IMR-90 (cell line): ENCODE data around the gene TENM4. TPM values are rescaled to one million over a fixed set of nuclear protein-coding genes. Genes with fewer than 3 reads are reported as not detected.

ENCODE experiments used
- ATAC-seq: fragments of 200-7000 bp; cut with Tn5 transposase; 2 replicates; pipeline ENCODE4 v1.9.1; 2020; ENCODE audit warnings: low read depth, mild to moderate bottlenecking, moderate library complexity
- BruUV-seq: library from RNA; stranded (reverse); fragments of 400-500 nt; replicated peaks from 2 replicates; lab custom pipeline; 2021; lab: Mats Ljungman, UMichigan
- CTCF ChIA-PET: fragments of 300-600 bp; formaldehyde crosslinking; extraction: SDS; loops from one replicate; lab custom pipeline; 2021; ENCODE audit warnings: antibody characterized with exemption; lab: Yijun Ruan, JAX
- POLR2A ChIA-PET: fragments of 300-600 bp; sonication (Branson Sonifier 250); formaldehyde crosslinking; loops from one replicate; lab custom pipeline; 2022; ENCODE audit warnings: antibody characterized with exemption; ENCODE audit not compliant: unreplicated experiment; lab: Charles Lee
- DNase-seq: peaks from one replicate; pipeline ENCODE4 v3.0.0; 2013
- H2AFZ ChIP-seq: replicated peaks from 2 replicates; pipeline ENCODE3; 2013; ENCODE audit warnings: low read length, mild to moderate bottlenecking; ENCODE audit not compliant: poor library complexity
- H2AK5ac ChIP-seq: 2 replicates; pipeline ENCODE4 v1.6.1; 2013; ENCODE audit warnings: low read depth, low read length, inconsistent platforms
- H2AK9ac ChIP-seq: replicated peaks from 2 replicates; pipeline ENCODE3; 2013; ENCODE audit warnings: mild to moderate bottlenecking, low read depth, low read length, moderate library complexity; ENCODE audit not compliant: poor library complexity
- H2BK120ac ChIP-seq: 2 replicates; pipeline ENCODE4 v1.6.1; 2013; ENCODE audit warnings: low read depth, low read length, inconsistent platforms
- H2BK15ac ChIP-seq: 3 replicates; pipeline ENCODE4 v1.6.1; 2013; ENCODE audit warnings: low read depth, low read length, inconsistent platforms
- H2BK20ac ChIP-seq: 2 replicates; pipeline ENCODE4 v1.6.1; 2013; ENCODE audit warnings: low read depth, mild to moderate bottlenecking, inconsistent platforms, low read length, moderate library complexity
- H2BK5ac ChIP-seq: 2 replicates; pipeline ENCODE4 v1.6.1; 2013; ENCODE audit warnings: mild to moderate bottlenecking, low read depth, low read length, inconsistent platforms; ENCODE audit not compliant: poor library complexity, severe bottlenecking
- H3K14ac ChIP-seq: replicated peaks from 2 replicates; pipeline ENCODE4 v1.6.1; 2013; ENCODE audit warnings: low read depth, low read length, inconsistent platforms
- H3K18ac ChIP-seq: 2 replicates; pipeline ENCODE4 v1.6.1; 2013; ENCODE audit warnings: low read depth, low read length, control low read depth
- H3K23ac ChIP-seq: 2 replicates; pipeline ENCODE4 v1.6.1; 2013; ENCODE audit warnings: low read depth, low read length, inconsistent platforms
- H3K27ac ChIP-seq: 2 replicates; pipeline ENCODE4 v1.5.1; 2013; ENCODE audit warnings: mild to moderate bottlenecking, control low read depth, low read length; ENCODE audit not compliant: insufficient read depth
- H3K27me3 ChIP-seq: 2 replicates; pipeline ENCODE4 v1.6.1; 2013; ENCODE audit warnings: low read length; ENCODE audit not compliant: control insufficient read depth, insufficient read depth
- H3K36me3 ChIP-seq: 2 replicates; pipeline ENCODE4 v1.6.1; 2013; ENCODE audit warnings: low read length, mixed read lengths; ENCODE audit not compliant: control insufficient read depth, insufficient read depth
- H3K4ac ChIP-seq: 2 replicates; pipeline ENCODE4 v1.6.1; 2013; ENCODE audit warnings: low read depth, low read length, inconsistent platforms
- H3K4me1 ChIP-seq: 2 replicates; pipeline ENCODE4 v1.6.1; 2013; ENCODE audit warnings: low read length, mixed read lengths; ENCODE audit not compliant: control insufficient read depth, insufficient read depth
- H3K4me2 ChIP-seq: 2 replicates; pipeline ENCODE4 v1.6.1; 2013; ENCODE audit warnings: low read depth, mild to moderate bottlenecking, control low read depth, low read length, moderate library complexity
- H3K4me3 ChIP-seq: 2 replicates; pipeline ENCODE4 v1.5.1; 2013; ENCODE audit warnings: low read depth, mild to moderate bottlenecking, control low read depth, low read length, moderate library complexity; ENCODE audit not compliant: insufficient read depth
- H3K56ac ChIP-seq: 2 replicates; pipeline ENCODE4 v1.6.1; 2013; ENCODE audit warnings: low read length, inconsistent platforms; ENCODE audit not compliant: insufficient read depth; ENCODE audit errors: extremely low read depth
- H3K79me1 ChIP-seq, 2 experiments: 2 replicates each; pipeline ENCODE4 v1.6.1; 2013; ENCODE audit warnings: low read length in 2 of 2, inconsistent platforms in 1 of 2, low read depth in 1 of 2
- H3K9ac ChIP-seq: 2 replicates; pipeline ENCODE4 v1.6.1; 2013; ENCODE audit warnings: low read depth, low read length, control low read depth
- H3K9me1 ChIP-seq: 2 replicates; pipeline ENCODE4 v1.6.1; 2013; ENCODE audit warnings: low read length, inconsistent platforms; ENCODE audit not compliant: insufficient read depth
- H3K9me3 ChIP-seq: 2 replicates; pipeline ENCODE4 v1.6.1; 2013; ENCODE audit warnings: low read length; ENCODE audit not compliant: control insufficient read depth, insufficient read depth
- H4K20me1 ChIP-seq: 2 replicates; pipeline ENCODE4 v1.6.1; 2013; ENCODE audit warnings: low read length, inconsistent platforms; ENCODE audit not compliant: insufficient read depth
- H4K5ac ChIP-seq: 2 replicates; pipeline ENCODE4 v1.6.1; 2013; ENCODE audit warnings: mild to moderate bottlenecking, low read depth, low read length, control low read depth
- H4K8ac ChIP-seq, 2 experiments: 2 replicates each; pipeline ENCODE4 v1.6.1; 2013; ENCODE audit warnings: low read depth in 2 of 2, low read length in 2 of 2, control low read depth in 1 of 2, inconsistent platforms in 1 of 2
- H4K91ac ChIP-seq: 2 replicates; pipeline ENCODE4 v1.6.1; 2013; ENCODE audit warnings: low read depth, low read length, inconsistent platforms; ENCODE audit not compliant: insufficient read depth
- BHLHE40 ChIP-seq: fragments of 150-350 bp; IDR thresholded peaks from 2 replicates; pipeline ENCODE4 v1.6.1; 2016; ENCODE audit warnings: mild to moderate bottlenecking, low read depth, low read length
- CEBPB ChIP-seq: IDR thresholded peaks from 2 replicates; pipeline ENCODE4 v1.6.1; 2012; ENCODE audit warnings: low read depth, low read length, improper control_type of control experiment
- CHD1 ChIP-seq: IDR thresholded peaks from 2 replicates; pipeline ENCODE4 v1.6.1; 2012; ENCODE audit warnings: low read depth, low read length, improper control_type of control experiment
- CTCF ChIP-seq: conservative IDR thresholded peaks from 2 replicates; pipeline ENCODE4 v1.5.1; 2012; ENCODE audit warnings: mild to moderate bottlenecking, low read depth, low read length, improper control_type of control experiment
- ELK1 ChIP-seq: fragments of 150-350 bp; IDR thresholded peaks from 2 replicates; pipeline ENCODE4 v1.6.1; 2016; ENCODE audit warnings: low read depth, mild to moderate bottlenecking, low read length, moderate library complexity, borderline replicate concordance
- FOS ChIP-seq: fragments of 150-350 bp; IDR thresholded peaks from 2 replicates; pipeline ENCODE4 v1.6.1; 2016; ENCODE audit warnings: low read depth, low read length
- MAFK ChIP-seq: IDR thresholded peaks from 2 replicates; pipeline ENCODE4 v1.6.1; 2012; ENCODE audit warnings: low read depth, low read length, improper control_type of control experiment
- MAZ ChIP-seq: IDR thresholded peaks from 2 replicates; pipeline ENCODE4 v1.6.1; 2012; ENCODE audit warnings: low read depth, mild to moderate bottlenecking, low read length, improper control_type of control experiment, moderate library complexity, borderline replicate concordance
- MXI1 ChIP-seq: IDR thresholded peaks from 2 replicates; pipeline ENCODE4 v1.6.1; 2012; ENCODE audit warnings: low read depth, mild to moderate bottlenecking, low read length, moderate library complexity, borderline replicate concordance
- NFE2L2 ChIP-seq: fragments of 150-350 bp; IDR thresholded peaks from 2 replicates; pipeline ENCODE4 v1.6.1; 2016; ENCODE audit warnings: low read depth, mild to moderate bottlenecking, low read length
- POLR2A ChIP-seq: IDR thresholded peaks from 2 replicates; pipeline ENCODE4 v1.6.1; 2012; ENCODE audit warnings: mild to moderate bottlenecking, low read depth, low read length
- RAD21 ChIP-seq: IDR thresholded peaks from 2 replicates; pipeline ENCODE4 v1.6.1; 2012; ENCODE audit warnings: low read length, improper control_type of control experiment
- RCOR1 ChIP-seq: IDR thresholded peaks from 2 replicates; pipeline ENCODE4 v1.6.1; 2012; ENCODE audit warnings: mild to moderate bottlenecking, low read length, improper control_type of control experiment; ENCODE audit not compliant: insufficient replicate concordance
- RFX5 ChIP-seq: IDR thresholded peaks from 2 replicates; pipeline ENCODE4 v1.8.0; 2012; ENCODE audit warnings: low read depth, mild to moderate bottlenecking, low read length, moderate library complexity
- SMC3 ChIP-seq: fragments of 150-350 bp; IDR thresholded peaks from 2 replicates; pipeline ENCODE4 v1.6.1; 2016; ENCODE audit warnings: low read depth, mild to moderate bottlenecking, antibody characterized with exemption, low read length, moderate library complexity
- USF2 ChIP-seq: fragments of 150-350 bp; IDR thresholded peaks from 2 replicates; pipeline ENCODE4 v1.6.1; 2017; ENCODE audit warnings: mild to moderate bottlenecking, antibody characterized with exemption, low read length, low read depth
- WGBS, 2 experiments: methylation state at CpG; one replicate each; pipeline versions ENCODE4 v1.1.5 to v1.1.7; 2013; ENCODE audit warnings: missing lambda C conversion rate in 2 of 2; ENCODE audit not compliant: insufficient read length in 1 of 2; ENCODE audit errors: extremely low coverage in 2 of 2; 5-methylcytosine and 5-hydroxymethylcytosine counted together
- dilution Hi-C: fragments of 300-500 bp; cut with HindIII; formaldehyde crosslinking; loops from one replicate; pipeline ENCODE4 v1.14.3; 2018; ENCODE audit warnings: low sequenced_read_pairs; ENCODE audit not compliant: unreplicated experiment
- in situ Hi-C: fragments of 300-500 bp; cut with MboI; formaldehyde crosslinking; loops from 3 replicates; pipeline ENCODE4 v1.14.3; 2019; ENCODE audit warnings: low sequenced_read_pairs, inconsistent platforms, mixed read lengths
- intact Hi-C: fragments of 100-400 bp; cut with micrococcal nuclease; formaldehyde crosslinking; loops from 2 replicates; pipeline ENCODE4 v1.10.0; 2022
- polyA plus RNA-seq, 3 experiments: library from polyadenylated mRNA; depleted of rRNA; stranded (reverse); fragments of >200 nt; gene quantifications; 2 replicates each; pipeline ENCODE4 v1.2.3, GENCODE V29; 2012; ENCODE audit warnings: low replicate concordance in 1 of 3
- total RNA-seq: library from RNA; depleted of rRNA; stranded (reverse); fragments of >200 nt; gene quantifications from 2 replicates; pipeline ENCODE4 v1.2.3, GENCODE V29; 2012

TENM4 gene
- total and polyA plus RNA-seq, 2 of the 4 experiments (the other 2 are of a cell fraction): 7.4 to 9.0 TPM

GRCh38 chr11:78940500-78941225 lies 500.2 kb downstream of the TENM4 start:
- Histone ChIP-seq H3K27ac (no peak overlapping the region), H3K14ac (no peak overlapping the region), H3K4me2 (no peak overlapping the region), H2AFZ (no peak overlapping the region), H2BK120ac (no peak overlapping the region), H3K27me3 (no peaks in the 10 kb centered on the region), H3K4ac (no peak overlapping the region), H3K4me1 (no peaks in the 10 kb centered on the region), H3K9ac (no peak overlapping the region), H3K4me3 (no peak overlapping the region), H4K8ac (no peak overlapping the region), H2AK5ac (no peak overlapping the region), H4K91ac (no peak overlapping the region), H4K5ac (no peak overlapping the region), H3K23ac (no peak overlapping the region), H2BK15ac (no peak overlapping the region), H3K79me1 (no peaks in the 10 kb centered on the region), H2BK5ac (no peak overlapping the region), H2BK20ac (no peak overlapping the region), H3K9me3 (no peaks in the 10 kb centered on the region), H3K56ac (no peak overlapping the region), H3K18ac (no peak overlapping the region), H3K9me1 (no peaks in the 10 kb centered on the region), H3K36me3 (no peaks in the 10 kb centered on the region), H4K20me1 (no peaks in the 10 kb centered on the region), H2AK9ac (no peak overlapping the region)
- 64% methylated on average over 5 of the region's 6 CpGs; no CpG with 5 or more reads in 1 of the 2 experiments for WGBS, 2 experiments
- ChIA-PET POLR2A (no interaction called here), CTCF (no interaction called here)
- dilution Hi-C loops: no loop called here
- no peak for DNase-seq
- no peak for ATAC-seq
- intact Hi-C loops: no loop called here
- BruUV-seq: no TSS peak
- in situ Hi-C loops: no loop called here
- TF ChIP-seq USF2 (no peak), SMC3 (no peak), RAD21 (no peak), MAFK (no peak), CTCF (no peak), CEBPB (no peak), RCOR1 (no peak), ELK1 (no peak), CHD1 (no peak), MXI1 (no peak), RFX5 (no peak), NFE2L2 (no peak), BHLHE40 (no peak), FOS (no peak), POLR2A (no peak), MAZ (no peak)
